K562 (cell line): ENCODE results near the gene TRAPPC12. TPM values are rescaled to one million over a fixed set of nuclear protein-coding genes. Genes with fewer than 3 reads are reported as not detected.
"Not testable (repeated sequence)": the region's sequence is repeated elsewhere in the genome, so short reads cannot be mapped to it uniquely, and the experiment has no call there.

Experiments used
- ATAC-seq: fragments of 200-7000 bp; cut with Tn5 transposase; 3 replicates; pipeline ENCODE4 v1.9.1; 2020; ENCODE audit warnings: moderate library complexity
- BruUV-seq: library from RNA; stranded (reverse); fragments of 400-500 nt; replicated peaks from 2 replicates; lab custom pipeline; 2021; lab: Mats Ljungman, UMichigan
- CTCF ChIA-PET: fragments of 300-600 bp; formaldehyde crosslinking; extraction: SDS; loops from one replicate; lab custom pipeline; 2021; ENCODE audit warnings: low intra/inter-chr PET ratio; lab: Yijun Ruan, JAX
- POLR2A ChIA-PET: fragments of 300-600, 350-650 bp; sonication (Branson Sonifier 250); formaldehyde crosslinking; extraction: SDS; loops from one replicate; lab custom pipeline; 2021; ENCODE audit warnings: antibody characterized with exemption, inconsistent platforms; lab: Yijun Ruan, JAX
- DNase-seq, 4 experiments: peaks; one replicate each; pipeline versions ENCODE4 v3.0.0 to v3.0.0-alpha.2; 2011 to 2018; ENCODE audit warnings: low spot score in 3 of 4, mixed read lengths in 3 of 4; ENCODE audit errors: extremely low read depth in 1 of 4
- FAIRE-seq: peaks from 2 replicates; lab custom pipeline; 2011; peaks lifted over from hg19 to GRCh38; lab: Jason Lieb, UNC
- H2AFZ ChIP-seq: 2 replicates; pipeline ENCODE4 v1.6.0; 2011; ENCODE audit warnings: low read depth, low read length, control low read depth, inconsistent platforms
- H3K27ac ChIP-seq: fragments of 200-600 bp; 3 replicates; pipeline ENCODE4 v1.8.0; 2011; ENCODE audit warnings: low read depth, mild to moderate bottlenecking, control low read depth, inconsistent platforms, low read length, moderate library complexity, mixed read lengths; ENCODE audit errors: extremely low read depth
- H3K27me3 ChIP-seq, 2 experiments: fragments of 300-600 bp in 1 of 2; 2 replicates in 1 of 2; 3 replicates in 1 of 2; pipeline versions ENCODE4 v1.6.0 to v1.8.0; 2011; ENCODE audit warnings: inconsistent platforms in 2 of 2, low read length in 2 of 2, mild to moderate bottlenecking in 1 of 2, mixed read lengths in 1 of 2, moderate library complexity in 1 of 2; ENCODE audit not compliant: control insufficient read depth in 2 of 2, insufficient read depth in 2 of 2
- H3K36me3 ChIP-seq: fragments of 300-600 bp; 3 replicates; pipeline ENCODE4 v1.8.0; 2011; ENCODE audit warnings: mild to moderate bottlenecking, low read length, inconsistent platforms; ENCODE audit not compliant: control insufficient read depth, insufficient read depth
- H3K4me1 ChIP-seq, 2 experiments: fragments of 200-600 bp in 1 of 2; replicated peaks in 1 of 2; 2 replicates in 1 of 2; 3 replicates in 1 of 2; pipeline versions ENCODE4 v1.5.1 to v1.8.0; 2011; ENCODE audit warnings: inconsistent platforms in 2 of 2, low read length in 2 of 2, mild to moderate bottlenecking in 1 of 2, mixed read lengths in 1 of 2, moderate library complexity in 1 of 2; ENCODE audit not compliant: control insufficient read depth in 2 of 2, insufficient read depth in 2 of 2
- H3K4me2 ChIP-seq: 2 replicates; pipeline ENCODE4 v1.6.1; 2011; ENCODE audit warnings: low read length, control low read depth, inconsistent platforms, mixed read lengths; ENCODE audit not compliant: insufficient read depth
- H3K4me3 ChIP-seq: fragments of 200-600 bp; sonication (generic), shearing (Covaris generic); 2 replicates; pipeline ENCODE4 v1.5.1; 2016; ENCODE audit warnings: control low read depth, inconsistent platforms
- H3K79me2 ChIP-seq: fragments of 200-600 bp; 3 replicates; pipeline ENCODE4 v1.8.0; 2011; ENCODE audit warnings: low read length, inconsistent platforms; ENCODE audit not compliant: control insufficient read depth, insufficient read depth
- H3K9ac ChIP-seq, 2 experiments: 2 replicates each; pipeline versions ENCODE4 v1.6.0 to v1.6.1; 2011; ENCODE audit warnings: low read depth in 2 of 2, low read length in 2 of 2, control low read depth in 1 of 2, inconsistent platforms in 1 of 2, mild to moderate bottlenecking in 1 of 2, mixed read lengths in 1 of 2; ENCODE audit not compliant: insufficient read depth in 1 of 2
- H3K9me1 ChIP-seq: one replicate; pipeline ENCODE4 v1.6.0; 2011; ENCODE audit warnings: inconsistent platforms, mild to moderate bottlenecking, low read length, moderate library complexity; ENCODE audit not compliant: control insufficient read depth, insufficient read depth
- H3K9me3 ChIP-seq: replicated peaks from 2 replicates; pipeline ENCODE4 v1.5.1; 2011; ENCODE audit warnings: low read depth, low read length, inconsistent platforms; ENCODE audit not compliant: control insufficient read depth, insufficient read depth
- H4K20me1 ChIP-seq: replicated peaks from 2 replicates; pipeline ENCODE4 v1.6.1; 2011; ENCODE audit warnings: low read length, inconsistent platforms, mixed read lengths; ENCODE audit not compliant: control insufficient read depth, insufficient read depth
- MTF1 ChIP-seq: fragments of 250-450 bp; sonication (Bioruptor Pico); IDR thresholded peaks from 2 replicates; pipeline ENCODE4 v1.9.0; 2021; ENCODE audit warnings: moderate library complexity, mild to moderate bottlenecking, inconsistent platforms, borderline replicate concordance
- NKRF ChIP-seq: fragments of 450-650 bp; IDR thresholded peaks from 2 replicates; pipeline ENCODE4 v1.6.1; 2016; ENCODE audit warnings: borderline replicate concordance
- THRB ChIP-seq: fragments of 450-650 bp; formaldehyde crosslinking; conservative IDR thresholded peaks from 2 replicates; pipeline ENCODE4 v1.4.0; 2022; ENCODE audit warnings: mild to moderate bottlenecking, missing genetic modification characterization
- WGBS: fragments of 100-300 bp; shearing (Covaris generic); methylation state at CpG from one replicate; pipeline ENCODE4 v1.1.6; 2016; ENCODE audit warnings: low coverage, mixed read lengths; ENCODE audit not compliant: insufficient coverage; ENCODE audit errors: missing lambda C conversion rate; 5-methylcytosine and 5-hydroxymethylcytosine counted together
- in situ Hi-C: fragments of 300-500 bp; cut with MboI; formaldehyde crosslinking; loops from 4 replicates; pipeline ENCODE4 v1.15.0; 2018; ENCODE audit warnings: inconsistent platforms, mixed read lengths
- intact Hi-C: fragments of 100-400 bp; cut with micrococcal nuclease; formaldehyde crosslinking; loops from 2 replicates; pipeline ENCODE4 v1.14.2; 2022
- polyA plus RNA-seq, 8 experiments: library from polyadenylated mRNA; depleted of rRNA in 4 of 8; stranded (reverse) in 5 of 8; unstranded in 3 of 8; fragments of >200 nt; fragmentation: Nextera tagmentation in 2 of 8; fragmentation: Illumina TruSeq in 1 of 8; extraction: Ambion mirVana in 2 of 8; extraction: Trizol in 1 of 8; gene quantifications; 2 replicates each; pipeline versions ENCODE4 v1.2.1 to v1.2.3, GENCODE V29; 2011 to 2014; ENCODE audit warnings: inconsistent platforms in 1 of 8, missing spikeins in 1 of 8
- total RNA-seq, 7 experiments: library from RNA; depleted of rRNA in 6 of 7; stranded (reverse); fragments of >200 nt in 6 of 7; fragmentation: Illumina TruSeq in 2 of 7; extraction: Trizol in 2 of 7; gene quantifications; 2 replicates each; pipeline versions ENCODE4 v1.2.1 to v1.2.3, GENCODE V29; 2011 to 2021; ENCODE audit warnings: low replicate concordance in 1 of 7

The TRAPPC12 gene
- total and polyA plus RNA-seq, 9 of the 15 experiments (the other 6 are each of a cell fraction or from before 2014, with no cell fraction given), result 8.0 to 75.2 (median 39.1) TPM

- DNase-seq (no peak), ATAC-seq (no peak), FAIRE-seq (no peak)
- ChIA-PET POLR2A (interaction anchor here (0.6 to 0.7 kb wide), 2 partner anchors 16 to 84 kb away, joined by 3 to 4 read pairs; no protein-coding TSS in a partner anchor), CTCF (no interaction called here)
- no TSS peak for BruUV-seq
- intact Hi-C loops (no loop called here), in situ Hi-C loops (no loop called here)
- Histone ChIP-seq H3K9ac (no peak overlapping the region), H3K4me1 (no peaks in the 10 kb centered on the region), H3K36me3 (peaks cover 42% of the 10 kb centered on the region; the same call in 1 of the 3 replicates), H3K9me1 (no peaks in the 10 kb centered on the region), H3K9me3 (peaks cover 5% of the 10 kb centered on the region; the same call in 1 of the 2 replicates), H2AFZ (no peak overlapping the region), H3K79me2 (peaks cover 16% of the 10 kb centered on the region), H3K4me3 (no peak overlapping the region), H3K4me2 (no peak overlapping the region), H3K27ac (no peak overlapping the region), H3K27me3 (no peaks in the 10 kb centered on the region), H4K20me1 (no peaks in the 10 kb centered on the region)
- TF ChIP-seq NKRF (no peak), THRB (CRISPR knock-in tag) (no peak), MTF1 (CRISPR knock-in tag) (no peak)
- WGBS, result 90% methylated on average over 3 of the region's 3 CpGs
These were observed 133.7 kb downstream of the TRAPPC12 start for GRCh38 chr2:3513026-3513810.

GRCh38 chr2:3515438-3515837 lies 135.9 kb downstream of the TRAPPC12 start:
- H4K20me1 ChIP-seq, H3K27me3 ChIP-seq, H3K9me1 ChIP-seq, DNase-seq, H3K4me2 ChIP-seq, H2AFZ ChIP-seq, FAIRE-seq, in situ Hi-C loops, intact Hi-C loops, H3K9ac ChIP-seq, CTCF ChIA-PET, ATAC-seq, BruUV-seq, H3K27ac ChIP-seq, H3K9me3 ChIP-seq, H3K4me3 ChIP-seq: not testable (repeated sequence)
- Histone ChIP-seq H3K79me2 (peaks cover 31% of the 10 kb centered on the region), H3K4me1 (peaks cover 7 to 16% of the 10 kb centered on the region in 2 experiments; a peak in 4 of 5 replicates), H3K36me3 (peaks cover 39% of the 10 kb centered on the region; the same call in 1 of the 3 replicates)
- POLR2A ChIA-PET, result interaction anchor here (1.2 kb wide), 1 partner anchor 21 kb away, joined by 3 read pairs; no protein-coding TSS in a partner anchor
- 67% methylated on average over 1 of the region's 5 CpGs for WGBS
